ENCODE results near the gene LRRC4C.

DNA sequence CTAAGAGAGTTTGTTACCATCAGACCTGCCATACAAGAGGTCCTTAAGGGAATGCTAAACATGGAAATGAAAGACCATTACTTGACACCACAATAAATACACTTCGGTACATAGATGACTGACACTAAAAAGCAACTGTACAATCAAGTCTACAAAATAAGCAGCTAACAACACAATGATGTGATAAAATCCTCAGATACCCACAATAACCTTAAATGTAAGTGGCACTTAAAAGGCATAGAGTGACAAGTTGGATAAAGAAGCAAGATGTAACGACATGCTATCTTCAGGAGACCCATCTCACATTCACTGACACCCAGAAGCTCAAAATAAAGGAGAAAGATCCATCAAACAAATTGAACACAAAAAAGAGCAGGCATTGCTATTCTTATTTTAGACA is 107.6 kb downstream of the LRRC4C start:
- TF ChIP-seq CTCF (IDR thresholded peaks at IDR 0.05) (no peak), POLR2A (IDR thresholded peaks at IDR 0.05) (no peak), EP300 (IDR thresholded peaks at IDR 0.05) (no peak), POLR2AphosphoS5 (IDR thresholded peaks at IDR 0.05) (no peak)
